HEK293 (cell line): ENCODE results near the gene DNAH9.

Experiments
- CTCF ChIA-PET: fragments of 350-600 bp; formaldehyde crosslinking; extraction: SDS; loops from one replicate; lab custom pipeline; 2021; ENCODE audit warnings: antibody characterized with exemption; lab: Yijun Ruan, JAX
- POLR2A ChIA-PET: fragments of 300-600 bp; formaldehyde crosslinking; extraction: SDS; loops from one replicate; lab custom pipeline; 2020; ENCODE audit warnings: antibody characterized with exemption, inconsistent platforms; lab: Yijun Ruan, JAX
- H3K27ac ChIP-seq: fragments of 200-500 bp; sonication (Bioruptor generic); 2 replicates; pipeline ENCODE4 v1.5.1; 2014; ENCODE audit warnings: low read depth, low read length, control low read depth, inconsistent platforms; ENCODE audit errors: extremely low read depth
- H3K36me3 ChIP-seq, 2 experiments: fragments of 200-500 bp in 1 of 2; sonication (Bioruptor generic) in 1 of 2; 1 replicate in 1 of 2; 2 replicates in 1 of 2; pipeline ENCODE4 v1.5.1; 2014 to 2017; ENCODE audit warnings: inconsistent platforms in 2 of 2, low read length in 2 of 2; ENCODE audit not compliant: control insufficient read depth in 2 of 2, insufficient read depth in 1 of 2
- H3K4me1 ChIP-seq: fragments of 200-500 bp; sonication (Bioruptor generic); 2 replicates; pipeline ENCODE4 v1.5.1; 2014; ENCODE audit warnings: mild to moderate bottlenecking, low read length, inconsistent platforms; ENCODE audit not compliant: control insufficient read depth, insufficient read depth
- H3K4me3 ChIP-seq: 2 replicates; pipeline ENCODE4 v1.5.1; 2011; ENCODE audit warnings: low read depth, mild to moderate bottlenecking, control low read depth, low read length, moderate library complexity
- H3K9me3 ChIP-seq: fragments of 200-500 bp; sonication (Bioruptor generic); 2 replicates; pipeline ENCODE4 v1.5.1; 2014; ENCODE audit warnings: low read depth, low read length, inconsistent platforms; ENCODE audit not compliant: control insufficient read depth, insufficient read depth
- GFI1B ChIP-seq: fragments of 450-650 bp; formaldehyde crosslinking; IDR thresholded peaks from 2 replicates; pipeline ENCODE4 v1.5.1; 2016; ENCODE audit warnings: missing biosample characterization, missing genetic modification characterization
- KLF8 ChIP-seq: fragments of 450-650 bp; formaldehyde crosslinking; IDR thresholded peaks from 2 replicates; pipeline ENCODE4 v1.5.1; 2016; ENCODE audit warnings: missing biosample characterization, missing genetic modification characterization
- MYNN ChIP-seq: fragments of 450-650 bp; formaldehyde crosslinking; IDR thresholded peaks from 2 replicates; pipeline ENCODE4 v1.5.1; 2016; ENCODE audit warnings: missing biosample characterization, missing genetic modification characterization, borderline replicate concordance
- ZBTB17 ChIP-seq: fragments of 450-650 bp; formaldehyde crosslinking; IDR thresholded peaks from 2 replicates; pipeline ENCODE4 v1.5.1; 2016; ENCODE audit warnings: missing biosample characterization, missing genetic modification characterization
- ZNF114 ChIP-seq: fragments of 450-650 bp; formaldehyde crosslinking; IDR thresholded peaks from 2 replicates; pipeline ENCODE4 v1.5.0; 2017; ENCODE audit warnings: missing biosample characterization, missing genetic modification characterization
- ZNF133 ChIP-seq: fragments of 450-650 bp; formaldehyde crosslinking; IDR thresholded peaks from 2 replicates; pipeline ENCODE4 v1.5.1; 2016; ENCODE audit warnings: missing biosample characterization, missing genetic modification characterization
- ZNF214 ChIP-seq: fragments of 450-650 bp; formaldehyde crosslinking; IDR thresholded peaks from 2 replicates; pipeline ENCODE4 v1.5.1; 2017; ENCODE audit warnings: missing biosample characterization, mild to moderate bottlenecking, missing genetic modification characterization, borderline replicate concordance
- ZNF221 ChIP-seq: fragments of 450-650 bp; formaldehyde crosslinking; IDR thresholded peaks from 2 replicates; pipeline ENCODE4 v1.5.1; 2017; ENCODE audit warnings: missing biosample characterization, missing genetic modification characterization, borderline replicate concordance
- ZNF239 ChIP-seq: fragments of 450-650 bp; formaldehyde crosslinking; IDR thresholded peaks from 2 replicates; pipeline ENCODE4 v1.5.1; 2016; ENCODE audit warnings: missing biosample characterization, missing genetic modification characterization
- ZNF302 ChIP-seq: fragments of 450-650 bp; formaldehyde crosslinking; IDR thresholded peaks from 2 replicates; pipeline ENCODE4 v1.5.1; 2016; ENCODE audit warnings: missing biosample characterization, missing genetic modification characterization, low read depth
- ZNF37A ChIP-seq: fragments of 450-650 bp; IDR thresholded peaks from 2 replicates; pipeline ENCODE4 v1.5.1; 2018; ENCODE audit warnings: missing biosample characterization, missing genetic modification characterization
- ZNF426 ChIP-seq: fragments of 450-650 bp; formaldehyde crosslinking; IDR thresholded peaks from 2 replicates; pipeline ENCODE4 v1.5.1; 2017; ENCODE audit warnings: missing biosample characterization, missing genetic modification characterization, mild to moderate bottlenecking, inconsistent platforms, moderate library complexity
- ZNF558 ChIP-seq: fragments of 450-650 bp; formaldehyde crosslinking; IDR thresholded peaks from 2 replicates; pipeline ENCODE4 v1.5.1; 2016; ENCODE audit warnings: missing biosample characterization, missing genetic modification characterization
- ZNF571 ChIP-seq: fragments of 450-650 bp; formaldehyde crosslinking; IDR thresholded peaks from 2 replicates; pipeline ENCODE4 v1.5.0; 2017; ENCODE audit warnings: missing biosample characterization, missing genetic modification characterization
- ZNF621 ChIP-seq: fragments of 450-650 bp; formaldehyde crosslinking; IDR thresholded peaks from 2 replicates; pipeline ENCODE4 v1.5.1; 2017; ENCODE audit warnings: missing biosample characterization, missing genetic modification characterization
- ZNF629 ChIP-seq: fragments of 450-650 bp; formaldehyde crosslinking; IDR thresholded peaks from 2 replicates; pipeline ENCODE4 v1.5.1; 2017; ENCODE audit warnings: missing biosample characterization, missing genetic modification characterization
- ZNF660 ChIP-seq: fragments of 450-650 bp; IDR thresholded peaks from 2 replicates; pipeline ENCODE4 v1.5.1; 2018; ENCODE audit warnings: missing biosample characterization, mild to moderate bottlenecking, missing genetic modification characterization
- ZNF677 ChIP-seq: fragments of 450-650 bp; IDR thresholded peaks from 2 replicates; pipeline ENCODE4 v1.5.0; 2018; ENCODE audit warnings: missing biosample characterization, mild to moderate bottlenecking, missing genetic modification characterization, moderate library complexity
- ZNF776 ChIP-seq: fragments of 450-650 bp; formaldehyde crosslinking; IDR thresholded peaks from 2 replicates; pipeline ENCODE4 v1.5.0; 2017; ENCODE audit warnings: missing biosample characterization, missing genetic modification characterization, borderline replicate concordance
- ZNF843 ChIP-seq: fragments of 450-650 bp; formaldehyde crosslinking; IDR thresholded peaks from 2 replicates; pipeline ENCODE4 v1.5.1; 2016; ENCODE audit warnings: missing biosample characterization, missing genetic modification characterization
- ZSCAN16 ChIP-seq: fragments of 450-650 bp; formaldehyde crosslinking; IDR thresholded peaks from 2 replicates; pipeline ENCODE4 v1.5.1; 2016; ENCODE audit warnings: missing biosample characterization, missing genetic modification characterization
- TF ChIP-seq, protein P1 (sequence below): fragments of 450-650 bp; formaldehyde crosslinking; IDR thresholded peaks from 2 replicates; pipeline ENCODE4 v1.5.1; 2016; ENCODE audit warnings: missing biosample characterization, missing genetic modification characterization
- TF ChIP-seq, protein P2 (sequence below): fragments of 450-650 bp; formaldehyde crosslinking; IDR thresholded peaks from 2 replicates; pipeline ENCODE4 v1.5.1; 2016; ENCODE audit warnings: missing biosample characterization, missing genetic modification characterization
- TF ChIP-seq, protein P3 (sequence below): fragments of 450-650 bp; formaldehyde crosslinking; IDR thresholded peaks from 2 replicates; pipeline ENCODE4 v1.5.1; 2017; ENCODE audit warnings: missing biosample characterization, missing genetic modification characterization
- TF ChIP-seq, protein P4 (sequence below): fragments of 450-650 bp; formaldehyde crosslinking; IDR thresholded peaks from 2 replicates; pipeline ENCODE4 v1.5.1; 2016; ENCODE audit warnings: missing biosample characterization, missing genetic modification characterization
- TF ChIP-seq, protein P5 (sequence below): fragments of 450-650 bp; formaldehyde crosslinking; IDR thresholded peaks from 2 replicates; pipeline ENCODE4 v1.5.1; 2017; ENCODE audit warnings: missing biosample characterization, missing genetic modification characterization
- TF ChIP-seq, protein P6 (sequence below): fragments of 450-650 bp; formaldehyde crosslinking; IDR thresholded peaks from 2 replicates; pipeline ENCODE4 v1.5.1; 2017; ENCODE audit warnings: missing biosample characterization, missing genetic modification characterization

Gene DNAH9

DNA sequence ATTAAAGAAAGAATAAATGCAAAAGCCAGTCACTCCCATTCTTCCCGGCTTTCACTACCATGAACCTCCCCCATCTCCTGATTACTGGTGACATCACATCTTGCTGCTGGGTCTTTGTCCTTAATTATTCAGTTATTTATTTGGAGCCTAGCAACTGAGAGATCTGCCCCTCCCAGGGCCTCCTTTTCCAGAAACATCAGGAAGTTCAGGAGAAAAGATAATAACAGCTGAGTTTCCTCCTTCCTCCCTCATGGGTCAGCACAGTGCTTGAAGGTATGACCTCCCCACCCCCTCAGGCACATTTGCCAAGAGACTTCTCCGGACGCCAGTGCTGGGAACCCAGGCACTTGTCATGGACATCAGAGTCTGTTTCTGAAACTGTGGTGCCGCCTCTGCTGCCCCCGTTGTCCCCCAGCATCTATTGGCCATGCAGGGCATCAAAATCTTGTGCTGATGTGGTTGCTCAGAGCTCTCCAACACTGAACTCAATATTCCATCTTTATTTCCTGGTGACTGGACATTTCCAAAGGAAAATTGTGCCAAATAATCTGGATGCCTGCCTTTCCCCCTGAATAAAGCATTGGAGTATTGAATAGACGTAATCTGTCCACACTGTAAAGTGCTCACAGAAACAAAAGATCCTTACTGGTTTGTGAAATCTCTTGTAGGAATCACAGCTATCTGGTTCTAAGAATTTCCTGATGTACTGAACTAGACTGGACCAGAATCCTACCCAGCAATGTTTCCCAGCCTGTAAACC, 327.2 kb downstream of the DNAH9 start (continued):
- TF ChIP-seq ZNF239 (tag by site-specific recombination) (no peak), ZNF214 (tag by site-specific recombination) (no peak), ZNF843 (tag by site-specific recombination) (no peak), ZBTB17 (no peak), ZNF660 (tag by site-specific recombination) (no peak), MYNN (no peak), ZNF621 (tag by site-specific recombination) (no peak), ZNF114 (tag by site-specific recombination) (no peak), ZNF558 (tag by site-specific recombination) (no peak)
- TF ChIP-seq, protein P1, sequence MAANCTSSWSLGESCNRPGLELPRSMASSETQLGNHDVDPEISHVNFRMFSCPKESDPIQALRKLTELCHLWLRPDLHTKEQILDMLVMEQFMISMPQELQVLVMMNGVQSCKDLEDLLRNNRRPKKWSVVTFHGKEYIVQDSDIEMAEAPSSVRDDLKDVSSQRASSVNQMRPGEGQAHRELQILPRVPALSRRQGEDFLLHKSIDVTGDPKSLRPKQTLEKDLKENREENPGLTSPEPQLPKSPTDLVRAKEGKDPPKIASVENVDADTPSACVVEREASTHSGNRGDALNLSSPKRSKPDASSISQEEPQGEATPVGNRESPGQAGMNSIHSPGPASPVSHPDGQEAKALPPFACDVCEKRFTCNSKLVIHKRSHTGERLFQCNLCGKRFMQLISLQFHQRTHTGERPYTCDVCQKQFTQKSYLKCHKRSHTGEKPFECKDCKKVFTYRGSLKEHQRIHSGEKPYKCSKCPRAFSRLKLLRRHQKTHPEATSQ (tag by site-specific recombination), result no peak
- TF ChIP-seq, protein P2, sequence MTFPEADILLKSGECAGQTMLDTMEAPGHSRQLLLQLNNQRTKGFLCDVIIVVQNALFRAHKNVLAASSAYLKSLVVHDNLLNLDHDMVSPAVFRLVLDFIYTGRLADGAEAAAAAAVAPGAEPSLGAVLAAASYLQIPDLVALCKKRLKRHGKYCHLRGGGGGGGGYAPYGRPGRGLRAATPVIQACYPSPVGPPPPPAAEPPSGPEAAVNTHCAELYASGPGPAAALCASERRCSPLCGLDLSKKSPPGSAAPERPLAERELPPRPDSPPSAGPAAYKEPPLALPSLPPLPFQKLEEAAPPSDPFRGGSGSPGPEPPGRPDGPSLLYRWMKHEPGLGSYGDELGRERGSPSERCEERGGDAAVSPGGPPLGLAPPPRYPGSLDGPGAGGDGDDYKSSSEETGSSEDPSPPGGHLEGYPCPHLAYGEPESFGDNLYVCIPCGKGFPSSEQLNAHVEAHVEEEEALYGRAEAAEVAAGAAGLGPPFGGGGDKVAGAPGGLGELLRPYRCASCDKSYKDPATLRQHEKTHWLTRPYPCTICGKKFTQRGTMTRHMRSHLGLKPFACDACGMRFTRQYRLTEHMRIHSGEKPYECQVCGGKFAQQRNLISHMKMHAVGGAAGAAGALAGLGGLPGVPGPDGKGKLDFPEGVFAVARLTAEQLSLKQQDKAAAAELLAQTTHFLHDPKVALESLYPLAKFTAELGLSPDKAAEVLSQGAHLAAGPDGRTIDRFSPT, result no peak

DNA sequence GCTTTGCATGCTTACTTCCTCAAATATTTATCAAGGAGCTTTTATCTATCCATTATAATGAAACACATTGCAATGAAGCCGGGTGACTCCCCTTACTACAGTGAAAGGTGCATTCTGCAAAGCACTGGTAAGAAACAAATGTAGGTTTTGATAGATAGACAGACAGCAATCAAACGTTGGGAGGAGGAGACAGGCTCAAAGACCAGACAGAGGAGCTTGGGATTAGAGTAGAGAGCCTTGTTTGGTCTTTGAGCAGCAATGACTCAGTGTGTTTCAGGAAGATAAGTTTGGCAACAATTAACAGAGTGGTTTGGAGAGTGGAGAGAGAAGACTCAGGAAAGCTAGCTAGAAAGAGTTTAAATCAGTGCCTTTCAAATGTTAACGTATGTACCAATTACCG, 330.2 kb downstream of the DNAH9 start:
- no peak overlapping the region for H3K27ac ChIP-seq
- H3K4me1 ChIP-seq, result no peaks in the 10 kb centered on the region
- no peaks in the 10 kb centered on the region for H3K36me3 ChIP-seq
- no peak overlapping the region for H3K4me3 ChIP-seq
- ChIA-PET POLR2A (interaction anchor here (0.6 kb wide), 1 partner anchor 69 kb away, joined by 8 read pairs; the partner anchor contains the start of gene ZNF18), CTCF (interaction anchor here (0.7 to 0.9 kb wide), 2 partner anchors 52 to 652 kb away, joined by 3 to 6 read pairs; no protein-coding TSS in a partner anchor)
- no peaks in the 10 kb centered on the region for H3K9me3 ChIP-seq
- TF ChIP-seq, protein P3, sequence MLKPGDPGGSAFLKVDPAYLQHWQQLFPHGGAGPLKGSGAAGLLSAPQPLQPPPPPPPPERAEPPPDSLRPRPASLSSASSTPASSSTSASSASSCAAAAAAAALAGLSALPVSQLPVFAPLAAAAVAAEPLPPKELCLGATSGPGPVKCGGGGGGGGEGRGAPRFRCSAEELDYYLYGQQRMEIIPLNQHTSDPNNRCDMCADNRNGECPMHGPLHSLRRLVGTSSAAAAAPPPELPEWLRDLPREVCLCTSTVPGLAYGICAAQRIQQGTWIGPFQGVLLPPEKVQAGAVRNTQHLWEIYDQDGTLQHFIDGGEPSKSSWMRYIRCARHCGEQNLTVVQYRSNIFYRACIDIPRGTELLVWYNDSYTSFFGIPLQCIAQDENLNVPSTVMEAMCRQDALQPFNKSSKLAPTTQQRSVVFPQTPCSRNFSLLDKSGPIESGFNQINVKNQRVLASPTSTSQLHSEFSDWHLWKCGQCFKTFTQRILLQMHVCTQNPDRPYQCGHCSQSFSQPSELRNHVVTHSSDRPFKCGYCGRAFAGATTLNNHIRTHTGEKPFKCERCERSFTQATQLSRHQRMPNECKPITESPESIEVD (tag by site-specific recombination), result no peak
- no peak for TF ChIP-seq ZNF776 (tag by site-specific recombination)
- TF ChIP-seq ZNF426 (tag by site-specific recombination), result no peak
- TF ChIP-seq ZNF677 (tag by site-specific recombination), result no peak
- TF ChIP-seq KLF8, result no peak
- TF ChIP-seq, protein P4, sequence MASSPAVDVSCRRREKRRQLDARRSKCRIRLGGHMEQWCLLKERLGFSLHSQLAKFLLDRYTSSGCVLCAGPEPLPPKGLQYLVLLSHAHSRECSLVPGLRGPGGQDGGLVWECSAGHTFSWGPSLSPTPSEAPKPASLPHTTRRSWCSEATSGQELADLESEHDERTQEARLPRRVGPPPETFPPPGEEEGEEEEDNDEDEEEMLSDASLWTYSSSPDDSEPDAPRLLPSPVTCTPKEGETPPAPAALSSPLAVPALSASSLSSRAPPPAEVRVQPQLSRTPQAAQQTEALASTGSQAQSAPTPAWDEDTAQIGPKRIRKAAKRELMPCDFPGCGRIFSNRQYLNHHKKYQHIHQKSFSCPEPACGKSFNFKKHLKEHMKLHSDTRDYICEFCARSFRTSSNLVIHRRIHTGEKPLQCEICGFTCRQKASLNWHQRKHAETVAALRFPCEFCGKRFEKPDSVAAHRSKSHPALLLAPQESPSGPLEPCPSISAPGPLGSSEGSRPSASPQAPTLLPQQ (tag by site-specific recombination), result no peak
- no peak for TF ChIP-seq ZSCAN16 (tag by site-specific recombination)
- TF ChIP-seq, protein P5, sequence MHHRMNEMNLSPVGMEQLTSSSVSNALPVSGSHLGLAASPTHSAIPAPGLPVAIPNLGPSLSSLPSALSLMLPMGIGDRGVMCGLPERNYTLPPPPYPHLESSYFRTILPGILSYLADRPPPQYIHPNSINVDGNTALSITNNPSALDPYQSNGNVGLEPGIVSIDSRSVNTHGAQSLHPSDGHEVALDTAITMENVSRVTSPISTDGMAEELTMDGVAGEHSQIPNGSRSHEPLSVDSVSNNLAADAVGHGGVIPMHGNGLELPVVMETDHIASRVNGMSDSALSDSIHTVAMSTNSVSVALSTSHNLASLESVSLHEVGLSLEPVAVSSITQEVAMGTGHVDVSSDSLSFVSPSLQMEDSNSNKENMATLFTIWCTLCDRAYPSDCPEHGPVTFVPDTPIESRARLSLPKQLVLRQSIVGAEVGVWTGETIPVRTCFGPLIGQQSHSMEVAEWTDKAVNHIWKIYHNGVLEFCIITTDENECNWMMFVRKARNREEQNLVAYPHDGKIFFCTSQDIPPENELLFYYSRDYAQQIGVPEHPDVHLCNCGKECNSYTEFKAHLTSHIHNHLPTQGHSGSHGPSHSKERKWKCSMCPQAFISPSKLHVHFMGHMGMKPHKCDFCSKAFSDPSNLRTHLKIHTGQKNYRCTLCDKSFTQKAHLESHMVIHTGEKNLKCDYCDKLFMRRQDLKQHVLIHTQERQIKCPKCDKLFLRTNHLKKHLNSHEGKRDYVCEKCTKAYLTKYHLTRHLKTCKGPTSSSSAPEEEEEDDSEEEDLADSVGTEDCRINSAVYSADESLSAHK, result no peak
- no peak for TF ChIP-seq ZNF221 (tag by site-specific recombination)
- no peak for TF ChIP-seq ZNF37A
- TF ChIP-seq, protein P6, sequence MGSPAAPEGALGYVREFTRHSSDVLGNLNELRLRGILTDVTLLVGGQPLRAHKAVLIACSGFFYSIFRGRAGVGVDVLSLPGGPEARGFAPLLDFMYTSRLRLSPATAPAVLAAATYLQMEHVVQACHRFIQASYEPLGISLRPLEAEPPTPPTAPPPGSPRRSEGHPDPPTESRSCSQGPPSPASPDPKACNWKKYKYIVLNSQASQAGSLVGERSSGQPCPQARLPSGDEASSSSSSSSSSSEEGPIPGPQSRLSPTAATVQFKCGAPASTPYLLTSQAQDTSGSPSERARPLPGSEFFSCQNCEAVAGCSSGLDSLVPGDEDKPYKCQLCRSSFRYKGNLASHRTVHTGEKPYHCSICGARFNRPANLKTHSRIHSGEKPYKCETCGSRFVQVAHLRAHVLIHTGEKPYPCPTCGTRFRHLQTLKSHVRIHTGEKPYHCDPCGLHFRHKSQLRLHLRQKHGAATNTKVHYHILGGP (tag by site-specific recombination), result no peak
- no peak for TF ChIP-seq GFI1B (tag by site-specific recombination)
- TF ChIP-seq ZNF629 (tag by site-specific recombination), result no peak
- no peak for TF ChIP-seq ZNF302 (tag by site-specific recombination)
- no peak for TF ChIP-seq ZNF133
- TF ChIP-seq ZNF571, result no peak
